ENCODE data around the gene ENOX1.

ENOX1 gene

GRCh38 chr13:43214124-43214523, 572.6 kb downstream of the ENOX1 start:
- Histone ChIP-seq H4K20me1 (ENCODE audit: insufficient read depth, low read length) (no peaks in the 10 kb centered on the region), H3K27me3 (ENCODE audit: insufficient read depth, low read length) (no peaks in the 10 kb centered on the region), H2AFZ (ENCODE audit: low read length) (no peak overlapping the region), H3F3A (ENCODE audit: insufficient read depth, low read length) (no peaks in the 10 kb centered on the region), H3K79me2 (ENCODE audit: insufficient read depth, low read length) (no peaks in the 10 kb centered on the region), H3K4me1 (ENCODE audit: insufficient read depth, low read length, severe bottlenecking) (no peaks in the 10 kb centered on the region), H3K9ac (ENCODE audit: low read length) (no peak overlapping the region), H3K36me3 (ENCODE audit: insufficient read depth, low read length) (no peaks in the 10 kb centered on the region), H3K27ac (ENCODE audit: low read depth, low read length, poor library complexity, severe bottlenecking) (no peak overlapping the region), H3K9me3 (ENCODE audit: low read length) (no peaks in the 10 kb centered on the region), H3K9me2 (ENCODE audit: low read depth, low read length) (no peaks in the 10 kb centered on the region), H3K4me2 (ENCODE audit: low read length) (no peak overlapping the region), H3K4me3 (ENCODE audit: low read depth, low read length, poor library complexity, severe bottlenecking) (no peak overlapping the region)
- no peak for TF ChIP-seq EZH2 (IDR thresholded peaks at IDR 0.05; ENCODE audit: borderline replicate concordance, low read length)
- TF ChIP-seq CTCF (IDR thresholded peaks at IDR 0.05; ENCODE audit: low read length) = no peak

- H3K4me2 ChIP-seq (ENCODE audit: low read length) = no peak overlapping the region
- H2AFZ ChIP-seq (ENCODE audit: low read length) = no peak overlapping the region
- no peaks in the 10 kb centered on the region for H3K79me2 ChIP-seq (ENCODE audit: insufficient read depth, low read length)
- H4K20me1 ChIP-seq (ENCODE audit: insufficient read depth, low read length) = no peaks in the 10 kb centered on the region
- no peaks in the 10 kb centered on the region for H3F3A ChIP-seq (ENCODE audit: insufficient read depth, low read length)
- no peak overlapping the region for H3K27ac ChIP-seq (ENCODE audit: low read depth, low read length, poor library complexity, severe bottlenecking)
- no peaks in the 10 kb centered on the region for H3K4me1 ChIP-seq (ENCODE audit: insufficient read depth, low read length, severe bottlenecking)
- no peaks in the 10 kb centered on the region for H3K9me2 ChIP-seq (ENCODE audit: low read depth, low read length)
- H3K4me3 ChIP-seq (ENCODE audit: low read depth, low read length, poor library complexity, severe bottlenecking) = no peak overlapping the region
- no peaks in the 10 kb centered on the region for H3K27me3 ChIP-seq (ENCODE audit: insufficient read depth, low read length)
- TF ChIP-seq EZH2 (IDR thresholded peaks at IDR 0.05; ENCODE audit: borderline replicate concordance, low read length) = no peak
- no peak for TF ChIP-seq CTCF (IDR thresholded peaks at IDR 0.05; ENCODE audit: low read length)
- H3K9ac ChIP-seq (ENCODE audit: low read length) = no peak overlapping the region
- peaks cover 4% of the 10 kb centered on the region; the same call in 1 of the 2 replicates for H3K9me3 ChIP-seq (ENCODE audit: low read length)
- H3K36me3 ChIP-seq (ENCODE audit: insufficient read depth, low read length) = no peaks in the 10 kb centered on the region
Measured at GRCh38 chr13:43206838-43207237, 579.9 kb downstream of the ENOX1 start.

DNA sequence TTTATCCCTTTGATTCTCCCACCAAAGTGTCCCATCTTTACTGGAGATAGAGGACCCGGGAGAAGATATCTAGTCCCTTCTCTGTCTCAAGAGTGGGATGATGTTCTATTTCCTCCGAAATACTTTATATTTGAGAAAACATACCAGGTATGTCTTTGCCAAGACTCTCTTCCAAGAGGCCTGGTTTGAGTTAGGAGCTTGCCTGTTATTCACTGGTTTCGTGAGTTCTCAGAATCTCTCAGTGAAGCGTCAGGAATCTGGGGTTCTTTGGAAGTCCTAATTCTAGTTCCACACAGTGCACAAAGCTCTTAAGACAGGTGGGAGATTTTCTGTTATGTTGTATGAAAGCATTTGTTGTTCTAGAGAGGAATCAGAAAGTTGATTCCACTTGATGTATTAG, 581.4 kb downstream of the ENOX1 start:
- Histone ChIP-seq H3K4me1 (ENCODE audit: insufficient read depth, low read length, severe bottlenecking) (no peaks in the 10 kb centered on the region), H2AFZ (ENCODE audit: low read length) (no peak overlapping the region), H3K4me3 (ENCODE audit: low read depth, low read length, poor library complexity, severe bottlenecking) (no peak overlapping the region), H3K9me3 (ENCODE audit: low read length) (peaks cover 4% of the 10 kb centered on the region; the same call in 1 of the 2 replicates), H3K4me2 (ENCODE audit: low read length) (no peak overlapping the region), H3K27me3 (ENCODE audit: insufficient read depth, low read length) (no peaks in the 10 kb centered on the region), H4K20me1 (ENCODE audit: insufficient read depth, low read length) (no peaks in the 10 kb centered on the region), H3K79me2 (ENCODE audit: insufficient read depth, low read length) (no peaks in the 10 kb centered on the region), H3K36me3 (ENCODE audit: insufficient read depth, low read length) (no peaks in the 10 kb centered on the region), H3K9ac (ENCODE audit: low read length) (no peak overlapping the region), H3K27ac (ENCODE audit: low read depth, low read length, poor library complexity, severe bottlenecking) (no peak overlapping the region), H3K9me2 (ENCODE audit: low read depth, low read length) (no peaks in the 10 kb centered on the region), H3F3A (ENCODE audit: insufficient read depth, low read length) (no peaks in the 10 kb centered on the region)
- TF ChIP-seq CTCF (IDR thresholded peaks at IDR 0.05; ENCODE audit: low read length) (no peak), EZH2 (IDR thresholded peaks at IDR 0.05; ENCODE audit: borderline replicate concordance, low read length) (no peak)

All from OCI-LY1 (cell line).